Panc1 (cell line): Measurements from ENCODE around the gene DDX1. TPM values are rescaled to one million over a fixed set of nuclear protein-coding genes. Genes with fewer than 3 reads are reported as not detected.

Experiments used
- ATAC-seq: fragments of 200-7000 bp; cut with Tn5 transposase; 2 replicates; pipeline ENCODE4 v1.9.1; 2020; ENCODE audit warnings: mild to moderate bottlenecking, moderate library complexity
- BruUV-seq: library from RNA; stranded (reverse); fragments of 400-500 nt; replicated peaks from 2 replicates; lab custom pipeline; 2021; lab: Mats Ljungman, UMichigan
- CTCF ChIA-PET: fragments of 300-600 bp; sonication (Branson Sonifier 250); formaldehyde crosslinking; loops from one replicate; lab custom pipeline; 2022; ENCODE audit warnings: antibody characterized with exemption; lab: Charles Lee
- POLR2A ChIA-PET: fragments of 300-600 bp; sonication (Branson Sonifier 250); formaldehyde crosslinking; loops from one replicate; lab custom pipeline; 2022; ENCODE audit warnings: antibody characterized with exemption; lab: Charles Lee
- DNase-seq: peaks from one replicate; pipeline ENCODE4 v3.0.0-alpha.2; 2010; ENCODE audit warnings: low read depth, low spot score
- H3K27ac ChIP-seq: 2 replicates; pipeline ENCODE4 v1.5.1; 2011; ENCODE audit warnings: mild to moderate bottlenecking, low read length, inconsistent platforms
- H3K27me3 ChIP-seq: fragments of 200-500 bp; sonication (Bioruptor generic); 2 replicates; pipeline ENCODE4 v1.6.0; 2014; ENCODE audit warnings: low read length, inconsistent platforms; ENCODE audit not compliant: control insufficient read depth, insufficient read depth
- H3K36me3 ChIP-seq: fragments of 200-500 bp; sonication (Bioruptor generic); 2 replicates; pipeline ENCODE4 v1.5.1; 2014; ENCODE audit warnings: inconsistent platforms, mild to moderate bottlenecking, low read length, moderate library complexity; ENCODE audit not compliant: control insufficient read depth, insufficient read depth
- H3K4me1 ChIP-seq: 2 replicates; pipeline ENCODE4 v1.5.1; 2011; ENCODE audit warnings: inconsistent platforms, mild to moderate bottlenecking, low read length, moderate library complexity; ENCODE audit not compliant: control insufficient read depth, insufficient read depth
- H3K4me3 ChIP-seq, 2 experiments: 2 replicates each; pipeline ENCODE4 v1.5.1; 2011 to 2012; ENCODE audit warnings: low read depth in 2 of 2, low read length in 2 of 2, mild to moderate bottlenecking in 2 of 2, inconsistent platforms in 1 of 2, moderate library complexity in 1 of 2
- H3K9me3 ChIP-seq: fragments of 200-500 bp; sonication (Bioruptor generic); 2 replicates; pipeline ENCODE4 v1.5.1; 2014; ENCODE audit warnings: low read depth, mild to moderate bottlenecking, inconsistent platforms, low read length, moderate library complexity; ENCODE audit not compliant: control insufficient read depth, insufficient read depth
- POLR2AphosphoS5 ChIP-seq: IDR thresholded peaks from 2 replicates; pipeline ENCODE4 v1.6.1; 2012; ENCODE audit warnings: mild to moderate bottlenecking, low read depth, low read length, moderate library complexity
- SIN3A ChIP-seq: IDR thresholded peaks from 2 replicates; pipeline ENCODE4 v1.6.1; 2012; ENCODE audit warnings: low read depth, mild to moderate bottlenecking, low read length, moderate library complexity, borderline replicate concordance; ENCODE audit not compliant: insufficient read depth
- TCF7L2 ChIP-seq: IDR thresholded peaks from 2 replicates; pipeline ENCODE4 v1.6.1; 2011; ENCODE audit warnings: mild to moderate bottlenecking, low read depth, low read length, inconsistent platforms
- in situ Hi-C: cut with HindIII; loops from 2 replicates; pipeline ENCODE4 v1.10.0; 2016; ENCODE audit warnings: low sequenced_read_pairs, low pct_unique_long_range_greater_than_20kb
- intact Hi-C: fragments of 100-400 bp; cut with micrococcal nuclease; formaldehyde crosslinking; loops from one replicate; pipeline ENCODE4 v1.10.0; 2022; ENCODE audit not compliant: unreplicated experiment
- total RNA-seq: library from RNA; stranded (reverse); gene quantifications from one replicate; pipeline ENCODE4 v1.2.1, GENCODE V29; 2021; ENCODE audit not compliant: unreplicated experiment
- TF ChIP-seq, protein P1 (sequence below), 2 experiments: IDR thresholded peaks; 2 replicates each; pipeline ENCODE4 v1.6.1; 2011 to 2012; ENCODE audit warnings: low read depth in 2 of 2, control low read depth in 1 of 2, low read length in 1 of 2, mild to moderate bottlenecking in 1 of 2, moderate library complexity in 1 of 2; ENCODE audit not compliant: insufficient read depth in 1 of 2
- TF ChIP-seq, protein P2 (sequence below): fragments of 450-650 bp; IDR thresholded peaks from 2 replicates; pipeline ENCODE4 v1.5.1; 2017; ENCODE audit warnings: mild to moderate bottlenecking

The DDX1 gene
- total RNA-seq, 1 experiment from 2014 or later = 102 TPM

DNA sequence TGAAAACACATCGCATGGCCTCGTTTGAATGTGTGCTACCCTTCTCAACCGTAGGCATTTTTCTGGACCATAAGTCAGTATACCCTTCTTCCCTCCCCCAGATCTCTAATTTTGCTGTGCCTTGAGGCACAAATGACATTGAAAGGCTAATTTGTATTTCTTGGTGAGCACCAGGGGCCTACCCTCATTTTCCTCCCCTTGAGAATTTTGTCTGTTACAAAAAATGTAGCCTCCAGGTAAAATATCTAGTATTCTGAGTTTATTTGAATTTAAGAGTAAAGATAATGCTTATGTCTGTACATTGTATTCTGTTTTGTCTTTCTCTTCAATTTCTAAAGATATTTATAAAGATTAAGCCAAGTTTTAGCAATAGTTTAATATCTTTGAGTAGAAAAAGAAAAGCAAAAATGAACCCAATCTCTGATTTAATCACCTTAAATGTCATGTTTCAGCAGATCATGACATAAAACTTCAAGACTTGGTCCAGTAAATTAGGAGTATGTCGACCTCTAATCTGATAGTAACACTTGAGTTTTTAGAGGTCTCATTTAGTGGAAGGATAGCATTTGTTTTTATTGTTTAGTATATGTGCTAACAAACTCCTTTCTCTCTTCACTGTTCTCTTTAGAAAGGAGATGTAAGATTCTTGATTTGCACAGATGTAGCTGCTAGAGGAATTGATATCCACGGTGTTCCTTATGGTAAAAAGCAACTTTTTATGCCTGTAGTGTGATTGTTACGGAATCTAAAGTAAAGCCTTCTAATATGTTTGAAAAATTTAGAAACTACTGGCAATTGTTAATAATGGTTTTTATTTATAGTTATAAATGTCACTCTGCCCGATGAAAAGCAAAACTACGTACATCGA is 36.4 kb downstream of the DDX1 start:
- Histone ChIP-seq H3K27ac (no peak overlapping the region), H3K36me3 (peaks cover 84% of the 10 kb centered on the region), H3K27me3 (no peaks in the 10 kb centered on the region), H3K4me3 (no peak overlapping the region), H3K4me1 (no peaks in the 10 kb centered on the region), H3K9me3 (no peaks in the 10 kb centered on the region)
- DNase-seq (no peak), ATAC-seq (no peak)
- intact Hi-C loops (no loop called here), in situ Hi-C loops (no loop called here)
- no TSS peak for BruUV-seq
- ChIA-PET CTCF (no interaction called here), POLR2A (no interaction called here)
- TF ChIP-seq, protein P1, sequence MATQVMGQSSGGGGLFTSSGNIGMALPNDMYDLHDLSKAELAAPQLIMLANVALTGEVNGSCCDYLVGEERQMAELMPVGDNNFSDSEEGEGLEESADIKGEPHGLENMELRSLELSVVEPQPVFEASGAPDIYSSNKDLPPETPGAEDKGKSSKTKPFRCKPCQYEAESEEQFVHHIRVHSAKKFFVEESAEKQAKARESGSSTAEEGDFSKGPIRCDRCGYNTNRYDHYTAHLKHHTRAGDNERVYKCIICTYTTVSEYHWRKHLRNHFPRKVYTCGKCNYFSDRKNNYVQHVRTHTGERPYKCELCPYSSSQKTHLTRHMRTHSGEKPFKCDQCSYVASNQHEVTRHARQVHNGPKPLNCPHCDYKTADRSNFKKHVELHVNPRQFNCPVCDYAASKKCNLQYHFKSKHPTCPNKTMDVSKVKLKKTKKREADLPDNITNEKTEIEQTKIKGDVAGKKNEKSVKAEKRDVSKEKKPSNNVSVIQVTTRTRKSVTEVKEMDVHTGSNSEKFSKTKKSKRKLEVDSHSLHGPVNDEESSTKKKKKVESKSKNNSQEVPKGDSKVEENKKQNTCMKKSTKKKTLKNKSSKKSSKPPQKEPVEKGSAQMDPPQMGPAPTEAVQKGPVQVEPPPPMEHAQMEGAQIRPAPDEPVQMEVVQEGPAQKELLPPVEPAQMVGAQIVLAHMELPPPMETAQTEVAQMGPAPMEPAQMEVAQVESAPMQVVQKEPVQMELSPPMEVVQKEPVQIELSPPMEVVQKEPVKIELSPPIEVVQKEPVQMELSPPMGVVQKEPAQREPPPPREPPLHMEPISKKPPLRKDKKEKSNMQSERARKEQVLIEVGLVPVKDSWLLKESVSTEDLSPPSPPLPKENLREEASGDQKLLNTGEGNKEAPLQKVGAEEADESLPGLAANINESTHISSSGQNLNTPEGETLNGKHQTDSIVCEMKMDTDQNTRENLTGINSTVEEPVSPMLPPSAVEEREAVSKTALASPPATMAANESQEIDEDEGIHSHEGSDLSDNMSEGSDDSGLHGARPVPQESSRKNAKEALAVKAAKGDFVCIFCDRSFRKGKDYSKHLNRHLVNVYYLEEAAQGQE (IDR thresholded peaks at IDR 0.05; ENCODE audit: insufficient read depth in 1 of 2, low read depth in 2 of 2, low read length in 1 of 2) = no peak
- TF ChIP-seq, protein P2, sequence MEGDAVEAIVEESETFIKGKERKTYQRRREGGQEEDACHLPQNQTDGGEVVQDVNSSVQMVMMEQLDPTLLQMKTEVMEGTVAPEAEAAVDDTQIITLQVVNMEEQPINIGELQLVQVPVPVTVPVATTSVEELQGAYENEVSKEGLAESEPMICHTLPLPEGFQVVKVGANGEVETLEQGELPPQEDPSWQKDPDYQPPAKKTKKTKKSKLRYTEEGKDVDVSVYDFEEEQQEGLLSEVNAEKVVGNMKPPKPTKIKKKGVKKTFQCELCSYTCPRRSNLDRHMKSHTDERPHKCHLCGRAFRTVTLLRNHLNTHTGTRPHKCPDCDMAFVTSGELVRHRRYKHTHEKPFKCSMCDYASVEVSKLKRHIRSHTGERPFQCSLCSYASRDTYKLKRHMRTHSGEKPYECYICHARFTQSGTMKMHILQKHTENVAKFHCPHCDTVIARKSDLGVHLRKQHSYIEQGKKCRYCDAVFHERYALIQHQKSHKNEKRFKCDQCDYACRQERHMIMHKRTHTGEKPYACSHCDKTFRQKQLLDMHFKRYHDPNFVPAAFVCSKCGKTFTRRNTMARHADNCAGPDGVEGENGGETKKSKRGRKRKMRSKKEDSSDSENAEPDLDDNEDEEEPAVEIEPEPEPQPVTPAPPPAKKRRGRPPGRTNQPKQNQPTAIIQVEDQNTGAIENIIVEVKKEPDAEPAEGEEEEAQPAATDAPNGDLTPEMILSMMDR = no peak
- no peak for TF ChIP-seq SIN3A
- TF ChIP-seq POLR2AphosphoS5 = no peak

DNA sequence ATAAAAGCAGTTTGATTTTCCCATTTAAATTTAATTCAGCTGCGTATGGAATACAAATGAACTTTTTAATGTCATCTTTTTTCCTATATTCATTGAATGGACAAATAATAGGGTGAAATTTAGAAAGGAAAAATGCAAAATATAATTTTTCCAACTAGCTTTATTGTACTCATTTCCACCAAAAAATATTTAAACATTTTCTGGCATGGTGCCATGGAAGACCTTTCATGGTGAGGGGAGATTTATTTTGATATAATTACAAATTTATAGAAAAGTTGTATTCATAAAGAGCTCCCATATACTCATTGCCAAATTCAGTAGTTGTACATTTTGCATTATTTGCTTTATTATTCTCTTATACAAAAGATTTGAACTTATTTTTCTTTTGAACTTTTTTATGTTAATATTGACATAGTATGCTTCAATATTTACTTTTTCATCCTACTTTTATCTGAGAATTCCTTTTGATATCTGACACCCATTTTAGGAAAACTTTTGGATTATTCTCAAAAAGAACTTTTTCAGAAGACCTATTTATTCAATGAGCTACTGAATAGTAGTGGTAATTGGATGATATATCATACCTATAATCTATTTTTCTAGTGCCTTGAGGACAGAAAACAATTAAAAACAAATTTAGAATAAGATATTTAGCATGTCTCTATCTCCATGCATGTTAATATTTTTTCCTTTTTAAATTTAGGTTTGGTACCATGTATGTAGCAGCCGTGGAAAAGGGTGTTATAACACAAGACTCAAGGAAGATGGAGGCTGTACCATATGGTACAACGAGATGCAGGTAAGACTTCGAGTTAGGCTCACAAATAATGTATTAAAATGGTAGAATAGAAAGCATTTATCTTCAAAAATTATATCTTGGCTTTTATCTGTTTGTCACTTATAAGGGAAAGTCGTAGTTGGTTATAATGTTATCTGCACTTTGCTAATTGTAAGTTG is 37.5 kb downstream of the DDX1 start:
- intact Hi-C loops = no loop called here
- H3K36me3 ChIP-seq = peaks cover 79% of the 10 kb centered on the region
- H3K4me1 ChIP-seq = no peaks in the 10 kb centered on the region
- no peak for DNase-seq
- H3K9me3 ChIP-seq = no peaks in the 10 kb centered on the region
- ChIA-PET POLR2A (no interaction called here), CTCF (no interaction called here)
- in situ Hi-C loops = no loop called here
- H3K4me3 ChIP-seq = no peak overlapping the region
- H3K27ac ChIP-seq = no peak overlapping the region
- TF ChIP-seq, protein P1 (IDR thresholded peaks at IDR 0.05; ENCODE audit: insufficient read depth in 1 of 2, low read depth in 2 of 2, low read length in 1 of 2) = no peak
- no peak for TF ChIP-seq TCF7L2
- TF ChIP-seq SIN3A = no peak
- ATAC-seq = no peak
- no TSS peak for BruUV-seq
- no peaks in the 10 kb centered on the region for H3K27me3 ChIP-seq
